OCI-LY7 (cell line): ENCODE measurements around the gene RAPGEF2. TPM values are rescaled to one million over a fixed set of nuclear protein-coding genes. Genes with fewer than 3 reads are reported as not detected.

Experiments
- BruUV-seq: library from RNA; stranded (reverse); fragments of 400-500 nt; replicated peaks from 2 replicates; lab custom pipeline; 2021; lab: Mats Ljungman, UMichigan
- CTCF ChIA-PET: fragments of 300-600 bp; sonication (Branson Sonifier 250); formaldehyde crosslinking; loops from one replicate; lab custom pipeline; 2022; ENCODE audit warnings: antibody characterized with exemption; ENCODE audit not compliant: unreplicated experiment; lab: Charles Lee
- POLR2A ChIA-PET: fragments of 300-600 bp; sonication (Branson Sonifier 250); formaldehyde crosslinking; loops from one replicate; lab custom pipeline; 2022; ENCODE audit warnings: antibody characterized with exemption; lab: Charles Lee
- DNase-seq: peaks from one replicate; pipeline ENCODE4 v3.0.0-alpha.2; 2015; ENCODE audit warnings: low spot score
- H2AFZ ChIP-seq: fragments of 200-600 bp; sonication (generic), shearing (Covaris generic); 2 replicates; pipeline ENCODE4 v1.6.1; 2014; ENCODE audit warnings: mild to moderate bottlenecking, antibody characterized with exemption, low read length, moderate library complexity
- H3K27ac ChIP-seq: fragments of 200-600 bp; sonication (generic); 2 replicates; pipeline ENCODE4 v1.5.1; 2014; ENCODE audit warnings: mixed run types, low read depth, mild to moderate bottlenecking, moderate library complexity, low read length, inconsistent platforms; ENCODE audit not compliant: poor library complexity, severe bottlenecking
- H3K36me3 ChIP-seq: fragments of 200-600 bp; sonication (generic); 2 replicates; pipeline ENCODE4 v1.6.1; 2014; ENCODE audit warnings: mild to moderate bottlenecking, antibody characterized with exemption, low read length, moderate library complexity, mixed read lengths; ENCODE audit not compliant: insufficient read depth
- H3K4me1 ChIP-seq: fragments of 200-600 bp; sonication (generic); 2 replicates; pipeline ENCODE4 v1.5.1; 2014; ENCODE audit warnings: mild to moderate bottlenecking, low read length; ENCODE audit not compliant: insufficient read depth, poor library complexity, severe bottlenecking
- H3K4me2 ChIP-seq: fragments of 200-600 bp; sonication (generic); 2 replicates; pipeline ENCODE4 v1.6.1; 2014; ENCODE audit warnings: mild to moderate bottlenecking, low read length
- H3K4me3 ChIP-seq: fragments of 200-600 bp; sonication (generic); 2 replicates; pipeline ENCODE4 v1.5.1; 2014; ENCODE audit warnings: mild to moderate bottlenecking, low read depth, low read length; ENCODE audit not compliant: poor library complexity, severe bottlenecking
- H3K79me2 ChIP-seq: fragments of 200-600 bp; sonication (generic); 2 replicates; pipeline ENCODE4 v1.6.1; 2016; ENCODE audit warnings: low read depth, mild to moderate bottlenecking, low read length, moderate library complexity, mixed read lengths; ENCODE audit not compliant: insufficient read depth
- H3K9me2 ChIP-seq: fragments of 200-600 bp; sonication (generic); 2 replicates; pipeline ENCODE4 v1.6.1; 2016; ENCODE audit warnings: mild to moderate bottlenecking, low read length, mixed read lengths; ENCODE audit not compliant: insufficient read depth
- H3K9me3 ChIP-seq: fragments of 200-600 bp; sonication (generic); 2 replicates; pipeline ENCODE4 v1.6.1; 2014; ENCODE audit warnings: mild to moderate bottlenecking, mixed run types, low read length, mixed read lengths
- H4K20me1 ChIP-seq: fragments of 200-600 bp; sonication (generic); 2 replicates; pipeline ENCODE4 v1.6.1; 2014; ENCODE audit warnings: mild to moderate bottlenecking, antibody characterized with exemption, low read length, moderate library complexity, mixed read lengths; ENCODE audit not compliant: insufficient read depth
- CTCF ChIP-seq: fragments of 200-600 bp; sonication (generic); conservative IDR thresholded peaks from 2 replicates; pipeline ENCODE4 v1.5.1; 2014; ENCODE audit warnings: mild to moderate bottlenecking, antibody characterized with exemption, low read length, moderate library complexity, mixed read lengths
- EZH2phosphoT487 ChIP-seq: fragments of 200-600 bp; sonication (generic); IDR thresholded peaks from 2 replicates; pipeline ENCODE4 v1.6.1; 2018; ENCODE audit warnings: low read depth, borderline replicate concordance, mild to moderate bottlenecking, mixed run types, antibody characterized with exemption, low read length, moderate library complexity, mixed read lengths
- intact Hi-C: fragments of 100-400 bp; cut with micrococcal nuclease; formaldehyde crosslinking; loops from one replicate; pipeline ENCODE4 v1.10.0; 2022; ENCODE audit not compliant: unreplicated experiment
- total RNA-seq, 2 experiments: library from RNA; depleted of rRNA in 1 of 2; stranded (reverse); fragments of >200 nt in 1 of 2; shearing (Covaris generic) in 1 of 2; gene quantifications; 2 replicates each; pipeline ENCODE4 v1.2.3, GENCODE V29; 2014 to 2022

RAPGEF2 gene
- total RNA-seq, 2 experiments from 2014 or later: 4.6 to 6.5 TPM

- no peak overlapping the region for H3K4me3 ChIP-seq
- no peak for TF ChIP-seq EZH2phosphoT487
- TF ChIP-seq CTCF: no peak
- no peaks in the 10 kb centered on the region for H3K79me2 ChIP-seq
- POLR2A ChIA-PET: interaction anchor here (0.6 kb wide), 1 partner anchor 17 kb away, joined by 4 read pairs; no protein-coding TSS in a partner anchor
- CTCF ChIA-PET: no interaction called here
- H2AFZ ChIP-seq: no peak overlapping the region
- H3K9me3 ChIP-seq: no peaks in the 10 kb centered on the region
- H3K9me2 ChIP-seq: no peaks in the 10 kb centered on the region
- no TSS peak for BruUV-seq
- H4K20me1 ChIP-seq: no peaks in the 10 kb centered on the region
- DNase-seq: no peak
- no peak overlapping the region for H3K27ac ChIP-seq
- no peak overlapping the region for H3K4me2 ChIP-seq
- H3K36me3 ChIP-seq: no peaks in the 10 kb centered on the region
- H3K4me1 ChIP-seq: no peaks in the 10 kb centered on the region
- intact Hi-C loops: no loop called here
Observed at GRCh38 chr4:159278399-159278798, 175.5 kb downstream of the RAPGEF2 start.

GRCh38 chr4:159279084-159279483 is 176.2 kb downstream of the RAPGEF2 start:
- H3K4me1 ChIP-seq: no peaks in the 10 kb centered on the region
- H2AFZ ChIP-seq: no peak overlapping the region
- no peaks in the 10 kb centered on the region for H3K9me2 ChIP-seq
- intact Hi-C loops: no loop called here
- no peak overlapping the region for H3K4me3 ChIP-seq
- H3K27ac ChIP-seq: no peak overlapping the region
- POLR2A ChIA-PET: interaction anchor here (0.6 kb wide), 1 partner anchor 729 kb away, joined by 3 read pairs; no protein-coding TSS in a partner anchor
- no peak overlapping the region for H3K4me2 ChIP-seq
- no TSS peak for BruUV-seq
- TF ChIP-seq CTCF (no peak), EZH2phosphoT487 (no peak)
- no peaks in the 10 kb centered on the region for H3K9me3 ChIP-seq
- H3K79me2 ChIP-seq: no peaks in the 10 kb centered on the region
- no peaks in the 10 kb centered on the region for H3K36me3 ChIP-seq
- no peaks in the 10 kb centered on the region for H4K20me1 ChIP-seq
- DNase-seq: no peak
- CTCF ChIA-PET: interaction anchor here (0.6 kb wide), 1 partner anchor 1067 kb away, joined by 5 read pairs; no protein-coding TSS in a partner anchor

GRCh38 chr4:159280442-159281172 is 177.7 kb downstream of the RAPGEF2 start:
- CTCF ChIA-PET: no interaction called here
- H3K9me3 ChIP-seq: no peaks in the 10 kb centered on the region
- no peaks in the 10 kb centered on the region for H3K9me2 ChIP-seq
- POLR2A ChIA-PET: no interaction called here
- intact Hi-C loops: no loop called here
- no peak for TF ChIP-seq EZH2phosphoT487
- no peak for TF ChIP-seq CTCF
- no peaks in the 10 kb centered on the region for H3K36me3 ChIP-seq
- no peaks in the 10 kb centered on the region for H4K20me1 ChIP-seq
- no peaks in the 10 kb centered on the region for H3K79me2 ChIP-seq
- no peak overlapping the region for H3K4me3 ChIP-seq
- H2AFZ ChIP-seq: no peak overlapping the region
- BruUV-seq: no TSS peak
- H3K4me2 ChIP-seq: no peak overlapping the region
- no peaks in the 10 kb centered on the region for H3K4me1 ChIP-seq
- no peak overlapping the region for H3K27ac ChIP-seq
- no peak for DNase-seq
